ENCODE measurements around the gene POU3F2.
A peak's percentile ranks its signal among the peaks of the same experiment; 100 is the strongest.

Gene POU3F2

DNA sequence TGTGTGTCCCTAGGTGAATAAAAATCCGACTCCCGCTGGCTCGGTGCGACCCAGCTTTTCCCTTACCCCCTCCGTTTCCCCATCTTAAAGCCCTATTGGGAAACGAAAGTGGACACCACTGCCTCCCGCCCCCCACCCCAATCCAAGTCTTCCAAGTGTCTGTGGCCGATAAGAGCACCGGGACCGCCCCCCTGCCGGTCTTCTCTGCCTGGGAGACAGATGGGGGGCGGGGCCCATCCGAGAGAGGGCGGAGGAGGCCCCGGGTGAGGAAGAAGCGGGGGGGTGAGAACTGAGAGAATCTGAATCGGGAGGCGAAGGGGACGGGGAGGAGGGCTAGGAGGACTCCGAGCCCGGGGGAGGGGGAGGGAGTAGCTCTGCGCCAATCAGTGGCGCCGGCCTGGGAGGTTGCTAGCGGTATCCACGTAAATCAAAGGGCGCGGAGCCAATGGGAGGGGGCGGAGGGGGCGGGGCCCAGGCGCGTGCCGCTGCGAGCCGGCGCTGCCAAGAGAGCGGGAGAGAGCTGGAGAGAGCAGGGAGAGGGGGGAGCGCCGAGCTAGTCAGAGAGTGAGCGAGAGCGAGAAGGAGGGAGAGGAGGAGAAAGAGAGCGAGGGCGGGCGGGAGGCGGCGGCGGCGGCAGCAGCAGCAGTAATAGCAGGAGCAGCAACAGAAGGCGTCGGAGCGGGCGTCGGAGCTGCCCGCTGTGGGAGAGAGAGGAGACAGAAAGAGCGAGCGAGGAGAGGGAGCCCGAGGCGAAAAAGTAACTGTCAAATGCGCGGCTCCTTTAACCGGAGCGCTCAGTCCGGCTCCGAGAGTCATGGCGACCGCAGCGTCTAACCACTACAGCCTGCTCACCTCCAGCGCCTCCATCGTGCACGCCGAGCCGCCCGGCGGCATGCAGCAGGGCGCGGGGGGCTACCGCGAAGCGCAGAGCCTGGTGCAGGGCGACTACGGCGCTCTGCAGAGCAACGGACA lies at the start of gene POU3F2:
Gene POU3F2 (plus strand): TSS at position 515 of the 972 bp plus-strand sequence. CDS start 300 bp downstream, at position 815.
- peak; percentile 90 for DNase-seq

GRCh38 chr6:98787435-98787834 lies 46.9 kb upstream of the POU3F2 start:
- DNase-seq: peak; percentile 24

DNA sequence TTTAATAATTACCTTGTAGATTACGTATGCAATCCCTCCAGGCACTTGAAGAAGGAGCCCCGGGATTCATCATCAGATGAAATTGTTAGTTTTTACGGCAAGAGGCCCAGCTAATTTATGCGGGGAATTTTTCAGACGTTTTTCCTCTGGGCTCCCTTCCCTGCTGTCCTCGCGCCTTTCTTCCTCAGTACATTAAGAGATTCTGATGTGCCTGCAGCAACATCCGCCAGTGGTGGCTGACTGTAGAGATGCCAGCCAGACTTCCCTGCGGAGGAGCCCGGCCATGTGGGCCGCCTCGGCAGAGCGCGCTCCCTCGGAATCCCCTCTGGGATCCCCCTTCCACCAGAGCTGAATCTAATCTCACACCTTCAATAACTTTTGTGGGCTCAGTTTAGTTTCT lies 46.4 kb upstream of the POU3F2 start:
- DNase-seq: peak; percentile 20

GRCh38 chr6:98794307-98794842 lies 40.0 kb upstream of the POU3F2 start:
- DNase-seq: no peak

DNA sequence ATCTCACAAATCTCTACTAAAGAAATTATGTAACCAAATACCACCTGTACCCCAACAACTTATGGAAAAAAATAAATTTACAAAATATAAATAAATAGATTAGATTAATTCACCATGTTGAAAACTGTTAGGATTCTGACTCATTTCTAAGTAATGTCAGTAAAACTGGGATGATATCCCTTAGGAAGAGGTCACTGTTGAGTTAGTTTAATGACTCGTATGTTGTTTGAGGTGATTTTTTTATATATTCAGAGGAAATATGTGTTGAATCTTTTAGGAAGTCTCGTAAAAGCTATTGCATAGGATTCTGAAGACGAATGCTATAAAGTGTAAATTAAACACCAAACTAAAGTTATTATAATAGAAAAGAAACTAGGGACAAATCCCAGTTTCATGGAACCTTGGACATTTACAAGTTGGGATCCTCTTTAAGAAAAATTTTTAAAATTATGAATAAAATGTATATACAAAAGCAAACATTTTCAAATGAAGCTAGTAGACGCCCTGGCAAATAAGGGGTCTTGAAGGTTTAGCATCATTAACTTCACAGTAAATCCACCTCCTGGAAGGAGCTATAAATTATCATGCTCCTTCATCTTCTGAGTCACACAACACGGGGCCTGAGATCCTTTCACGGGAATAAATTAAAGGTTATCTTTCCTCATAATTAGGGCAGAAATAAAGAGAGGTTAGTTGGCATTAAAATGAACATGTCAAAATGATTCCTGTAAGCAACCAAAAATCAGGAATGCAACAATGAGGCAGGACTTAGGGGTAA lies 37.0 kb upstream of the POU3F2 start:
- no peak for DNase-seq

DNA sequence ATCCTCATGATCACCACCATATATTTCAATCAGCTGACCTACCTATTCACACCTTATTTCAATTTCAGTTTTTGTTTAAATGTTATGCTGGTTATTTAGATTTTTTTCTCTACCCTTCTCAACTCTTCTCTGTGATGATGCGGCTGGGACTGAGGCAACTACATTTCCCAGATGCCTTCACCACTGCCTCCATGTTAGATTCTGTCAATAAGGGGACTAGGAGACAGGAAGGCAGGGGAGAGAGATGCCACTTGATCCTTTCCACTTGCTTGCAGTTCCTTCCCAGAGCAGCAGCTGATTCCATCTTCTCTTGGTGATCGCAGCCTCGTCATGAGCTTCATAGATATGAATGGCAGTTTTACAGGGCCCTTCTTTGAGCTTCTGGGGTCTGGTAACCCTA lies 33.5 kb upstream of the POU3F2 start:
- no peak for DNase-seq

DNA sequence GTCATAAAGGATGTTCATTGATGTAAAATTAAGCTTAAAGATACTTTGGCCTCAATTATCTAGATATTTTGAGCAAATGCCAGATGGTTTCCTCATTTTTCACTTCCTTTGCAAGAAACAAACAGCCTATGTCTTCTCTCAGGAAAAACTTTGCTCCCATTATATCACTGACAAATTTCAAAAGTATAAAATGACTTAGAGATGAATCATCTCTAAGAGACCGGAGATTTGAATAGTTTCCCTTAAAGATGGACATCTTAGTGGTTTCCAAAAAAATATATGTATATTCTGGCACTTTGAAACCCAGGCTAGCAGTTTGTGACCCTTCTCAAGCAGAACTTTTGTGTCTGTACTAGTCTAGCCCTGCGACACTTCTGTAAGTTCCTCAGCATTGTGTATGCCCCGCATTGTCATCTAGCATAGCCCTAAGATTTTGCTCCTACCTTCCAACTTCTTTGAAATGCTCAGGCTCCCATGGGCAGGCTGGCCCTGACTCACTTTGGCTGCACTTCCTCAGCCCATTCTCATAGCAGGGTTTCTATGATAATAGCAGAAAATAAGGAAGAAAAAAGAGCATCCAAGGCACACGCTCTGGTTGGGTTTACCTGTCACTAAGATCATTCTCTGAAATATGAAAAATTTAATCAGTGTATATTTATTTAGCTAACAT lies 25.7 kb upstream of the POU3F2 start:
- DNase-seq: no peak

GRCh38 chr6:98812220-98812619 lies 22.2 kb upstream of the POU3F2 start:
- DNase-seq: no peak

GRCh38 chr6:98816799-98817198 lies 17.6 kb upstream of the POU3F2 start:
- DNase-seq: no peak

- no peak for DNase-seq
These were observed 12.5 kb upstream of the POU3F2 start for GRCh38 chr6:98821756-98822405.

DNA sequence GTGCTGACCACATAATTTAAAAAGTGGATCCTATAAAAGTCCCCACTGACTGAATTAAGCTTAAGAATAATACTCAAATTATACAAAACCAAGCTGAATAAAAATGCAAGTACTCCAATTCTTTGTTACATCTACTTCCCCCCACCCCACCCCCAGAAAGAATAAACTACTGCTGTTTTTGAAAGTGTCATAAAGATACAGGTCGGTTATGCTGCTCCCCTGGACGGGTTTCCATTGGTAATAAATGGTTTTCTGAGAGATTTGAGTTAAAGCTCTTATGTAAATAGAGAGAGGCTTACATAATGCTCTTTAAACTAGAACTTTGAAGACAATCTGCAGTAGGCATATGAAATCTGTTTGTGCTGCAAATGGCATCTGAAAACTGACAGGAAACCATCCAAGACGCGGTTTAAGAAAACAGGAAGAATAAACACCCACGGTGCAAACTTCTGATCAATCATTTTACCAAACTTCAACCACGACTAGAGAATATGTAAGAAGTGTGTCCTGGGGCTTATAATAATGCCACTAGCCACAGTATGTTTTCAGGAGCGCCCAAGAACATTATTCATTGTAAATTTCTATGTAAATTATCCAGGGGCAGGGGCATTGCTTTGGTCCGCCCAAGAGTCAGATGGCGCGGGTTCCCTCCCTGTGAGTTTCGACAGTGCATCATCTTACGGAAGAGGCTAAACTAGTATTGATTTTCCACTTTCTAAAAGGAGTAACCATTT lies 10.8 kb upstream of the POU3F2 start:
- DNase-seq: no peak

GRCh38 chr6:98824162-98824901 lies 10.0 kb upstream of the POU3F2 start:
- no peak for DNase-seq

DNA sequence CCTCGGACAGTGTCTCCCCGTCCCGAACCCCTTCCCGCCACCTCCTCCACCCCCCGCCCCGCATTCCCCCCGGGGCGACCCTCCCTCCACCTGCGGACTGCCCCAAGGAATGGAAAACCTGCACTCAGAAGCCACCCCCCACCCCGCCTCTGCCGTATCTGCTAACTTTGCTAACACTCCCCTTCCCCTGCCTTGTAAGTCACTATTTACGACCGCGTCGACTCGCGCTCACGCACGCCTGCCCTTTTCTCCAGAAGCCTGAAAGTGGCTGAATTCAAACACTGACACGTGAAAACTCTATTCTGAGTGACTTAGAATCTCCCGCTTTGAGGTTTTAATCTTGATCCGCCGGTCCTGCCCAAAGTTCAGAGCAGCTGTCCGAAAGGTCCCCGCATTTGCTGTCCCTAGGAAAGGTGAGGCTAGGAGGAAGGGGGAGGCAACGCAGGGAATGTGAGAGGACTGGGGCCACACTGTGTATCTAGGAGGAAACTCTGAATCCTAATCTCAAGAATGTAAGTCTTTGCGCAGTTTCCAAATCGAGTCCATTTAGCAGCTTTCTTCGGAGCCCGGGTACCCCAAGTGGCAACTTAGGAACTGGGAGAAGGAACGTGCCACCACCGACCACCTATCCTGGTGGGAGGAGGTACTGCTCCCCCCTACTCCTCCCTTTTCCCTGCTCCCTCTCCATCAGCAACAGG lies 9.3 kb upstream of the POU3F2 start:
- DNase-seq: no peak

GRCh38 chr6:98825600-98826230 lies 8.7 kb upstream of the POU3F2 start:
- DNase-seq: no peak

- DNase-seq: peak; percentile 33
These were observed 6.8 kb upstream of the POU3F2 start for GRCh38 chr6:98827295-98828159.

GRCh38 chr6:98828211-98828788 lies 6.1 kb upstream of the POU3F2 start:
- DNase-seq: no peak

DNA sequence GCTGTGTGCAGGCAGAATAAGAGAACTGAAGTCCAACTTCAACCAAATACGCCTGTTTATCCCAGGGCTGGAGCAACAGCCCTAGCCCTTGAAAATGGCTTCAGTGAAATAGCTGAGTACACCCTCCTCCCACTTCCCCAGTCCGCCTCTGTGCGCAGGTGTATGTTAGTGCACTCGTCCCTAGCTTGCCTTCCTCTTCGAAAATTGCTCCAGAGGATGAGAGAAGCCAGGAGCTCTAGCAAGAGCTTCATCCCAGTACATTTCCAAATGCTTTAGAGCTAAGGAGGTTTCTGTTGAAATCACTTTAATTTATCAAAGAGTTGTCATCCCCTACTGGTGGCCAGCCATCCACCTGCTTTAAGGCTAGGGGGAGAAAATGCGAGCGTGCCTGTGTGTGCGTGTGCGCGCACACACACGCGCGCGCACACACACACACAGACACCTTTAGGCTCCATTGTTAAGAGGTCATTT lies 5.4 kb upstream of the POU3F2 start:
- DNase-seq: no peak

GRCh38 chr6:98830146-98830545 lies 4.2 kb upstream of the POU3F2 start:
- no peak for DNase-seq

Data from femur (tissue), 1 donor.